Colonic mucosa (tissue), 4 donors: ENCODE results near the gene KCNK3. TPM values are rescaled to one million over a fixed set of nuclear protein-coding genes. Genes with fewer than 3 reads are reported as not detected.

Source experiments
- DNase-seq: peaks from one replicate; pipeline ENCODE4 v3.0.0-alpha.2; 2020
- H3K27ac ChIP-seq: fragments of 200-600 bp; one replicate; pipeline ENCODE4 v1.8.0; 2021
- H3K27me3 ChIP-seq: fragments of 200-600 bp; one replicate; pipeline ENCODE4 v1.8.0; 2021
- H3K36me3 ChIP-seq: fragments of 200-600 bp; one replicate; pipeline ENCODE4 v1.8.0; 2021
- H3K4me1 ChIP-seq: fragments of 200-600 bp; one replicate; pipeline ENCODE4 v1.8.0; 2021; ENCODE audit warnings: mild to moderate bottlenecking
- H3K4me3 ChIP-seq: fragments of 200-600 bp; one replicate; pipeline ENCODE4 v1.8.0; 2021
- H3K9ac ChIP-seq, 2 donors: one replicate each; pipeline ENCODE4 v1.7.0; 2013; ENCODE audit warnings: control low read depth in 2 of 2, low read depth in 2 of 2, low read length in 2 of 2
- H3K9me3 ChIP-seq: fragments of 200-600 bp; one replicate; pipeline ENCODE4 v1.8.0; 2021
- CTCF ChIP-seq: fragments of 200-600 bp; IDR thresholded peaks from one replicate; pipeline ENCODE4 v1.8.0; 2022; ENCODE audit warnings: antibody characterized with exemption, mild to moderate bottlenecking
- intact Hi-C: fragments of 100-400 bp; cut with DNase I; formaldehyde crosslinking; loops from one replicate; pipeline ENCODE4 v1.14.1; 2022
- total RNA-seq, 2 donors: library from RNA; stranded (reverse); fragmentation: NEBNext Ultra II Directional in 1 of 2; extraction: Animal tissue kit (Norgen Biotek cat#: 25700) in 1 of 2; gene quantifications; one replicate each; pipeline ENCODE4 v1.2.1, GENCODE V29; 2021
- donor health status: healthy.
- donor health status: DM: no; HTN: no; CAD: no.
- donor health status: DM: no; HTN: no; CAD: no.

KCNK3 gene
- total RNA-seq, 2 donors from 2014 or later, result 1.2 to 1.5 TPM

DNA sequence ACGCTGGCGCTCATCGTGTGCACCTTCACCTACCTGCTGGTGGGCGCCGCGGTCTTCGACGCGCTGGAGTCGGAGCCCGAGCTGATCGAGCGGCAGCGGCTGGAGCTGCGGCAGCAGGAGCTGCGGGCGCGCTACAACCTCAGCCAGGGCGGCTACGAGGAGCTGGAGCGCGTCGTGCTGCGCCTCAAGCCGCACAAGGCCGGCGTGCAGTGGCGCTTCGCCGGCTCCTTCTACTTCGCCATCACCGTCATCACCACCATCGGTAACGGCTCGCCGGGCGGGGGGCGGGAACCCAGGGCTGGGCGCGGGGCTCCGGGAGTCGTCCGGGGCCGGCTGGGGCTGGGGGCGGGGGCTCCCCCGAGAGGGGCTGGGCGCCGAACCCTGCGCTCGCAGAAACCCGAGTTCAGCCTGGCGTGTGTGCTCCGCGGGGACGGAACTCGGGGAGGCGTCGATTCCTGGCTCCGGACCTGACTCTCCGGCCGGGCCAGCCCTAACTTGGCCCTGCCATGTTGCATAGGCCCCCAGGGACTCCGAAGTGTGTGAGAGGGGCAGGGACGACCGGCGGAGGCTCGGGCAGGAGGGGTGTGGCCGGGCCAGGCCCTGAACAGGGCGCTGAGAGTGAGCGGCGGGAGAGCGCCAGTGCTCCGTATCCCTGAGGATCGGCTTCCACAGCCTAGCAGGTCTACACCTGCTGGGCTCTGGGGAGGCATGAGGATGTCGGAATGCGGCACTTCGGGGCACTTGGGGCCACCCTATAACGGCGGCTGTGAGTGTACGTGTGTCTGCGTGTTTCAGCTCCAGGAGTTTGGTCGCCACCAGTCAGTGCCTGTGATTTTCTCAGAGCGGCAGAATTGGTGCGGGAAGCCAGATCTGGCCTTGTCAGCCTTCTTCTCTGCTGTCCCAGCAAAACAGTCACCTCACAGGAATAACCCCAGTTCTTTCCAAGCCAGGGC lies 651 bp downstream of the KCNK3 start:
- peak overlapping the region; percentile 11 for H3K4me3 ChIP-seq
- H3K9ac ChIP-seq, result peak overlapping the region in 1 of 2 donors; percentile 29
- TF ChIP-seq CTCF, result no peak
- peaks cover 32% of the 10 kb centered on the region for H3K27me3 ChIP-seq
- peaks cover 5% of the 10 kb centered on the region for H3K4me1 ChIP-seq
- H3K27ac ChIP-seq, result no peak overlapping the region
- no peak for DNase-seq
- intact Hi-C loops, result no loop called here
- H3K36me3 ChIP-seq, result no peaks in the 10 kb centered on the region
- no peaks in the 10 kb centered on the region for H3K9me3 ChIP-seq

GRCh38 chr2:26694001-26694400 lies 1.5 kb downstream of the KCNK3 start:
- intact Hi-C loops, result no loop called here
- Histone ChIP-seq H3K27me3 (peaks cover 32% of the 10 kb centered on the region), H3K27ac (no peak overlapping the region), H3K9me3 (no peaks in the 10 kb centered on the region), H3K9ac (no peak overlapping the region), H3K36me3 (no peaks in the 10 kb centered on the region), H3K4me3 (no peak overlapping the region), H3K4me1 (peaks cover 5% of the 10 kb centered on the region)
- no peak for TF ChIP-seq CTCF
- DNase-seq, result no peak

- H3K9me3 ChIP-seq, result no peaks in the 10 kb centered on the region
- no peak overlapping the region for H3K4me3 ChIP-seq
- intact Hi-C loops, result no loop called here
- peaks cover 31% of the 10 kb centered on the region for H3K27me3 ChIP-seq
- peaks cover 5% of the 10 kb centered on the region for H3K4me1 ChIP-seq
- no peak overlapping the region for H3K9ac ChIP-seq
- H3K27ac ChIP-seq, result no peak overlapping the region
- no peak for TF ChIP-seq CTCF
- no peaks in the 10 kb centered on the region for H3K36me3 ChIP-seq
- no peak for DNase-seq
These were observed 3.9 kb downstream of the KCNK3 start for GRCh38 chr2:26696351-26696816.

GRCh38 chr2:26697425-26697824 lies 4.9 kb downstream of the KCNK3 start:
- Histone ChIP-seq H3K4me1 (peaks cover 5% of the 10 kb centered on the region), H3K36me3 (no peaks in the 10 kb centered on the region), H3K27me3 (peaks cover 22% of the 10 kb centered on the region), H3K9me3 (no peaks in the 10 kb centered on the region), H3K4me3 (no peak overlapping the region), H3K9ac (no peak overlapping the region), H3K27ac (no peak overlapping the region)
- intact Hi-C loops, result no loop called here
- no peak for DNase-seq
- TF ChIP-seq CTCF, result no peak

DNA sequence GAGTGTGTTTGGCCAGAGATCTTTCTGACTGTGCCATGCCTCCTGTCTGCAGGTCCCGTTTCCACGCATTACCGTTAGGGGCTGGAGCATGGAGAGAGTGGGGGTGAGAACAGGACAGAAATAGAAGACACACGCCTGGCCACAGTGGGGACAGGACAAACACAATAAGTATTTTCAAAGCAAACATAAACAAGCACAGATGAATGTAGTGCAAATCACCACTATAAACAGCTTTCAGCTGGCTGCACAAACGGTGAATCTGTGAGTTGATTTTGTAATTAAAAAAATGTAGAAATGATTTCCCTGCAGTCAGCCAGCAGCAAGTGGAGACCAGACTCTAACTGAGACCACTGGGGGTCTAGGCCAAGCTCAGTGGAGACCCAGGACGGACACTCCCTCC lies 6.8 kb downstream of the KCNK3 start:
- no peak for TF ChIP-seq CTCF
- Histone ChIP-seq H3K9me3 (no peaks in the 10 kb centered on the region), H3K4me3 (no peak overlapping the region), H3K9ac (no peak overlapping the region), H3K36me3 (no peaks in the 10 kb centered on the region), H3K27ac (no peak overlapping the region), H3K27me3 (peaks cover 7% of the 10 kb centered on the region), H3K4me1 (no peaks in the 10 kb centered on the region)
- no peak for DNase-seq
- intact Hi-C loops, result no loop called here
